Ishikawa (cell line): ENCODE measurements around the gene SNCAIP.

Source experiments
- CEBPB ChIP-seq: IDR thresholded peaks from 2 replicates; pipeline ENCODE4 v1.6.1; 2012
- CREB1 ChIP-seq: IDR thresholded peaks from 2 replicates; pipeline ENCODE4 v1.6.1; 2012; ENCODE audit warnings: low read depth
- EGR1 ChIP-seq: IDR thresholded peaks from 2 replicates; pipeline ENCODE4 v1.6.1; 2012
- EP300 ChIP-seq: IDR thresholded peaks from 2 replicates; pipeline ENCODE4 v1.6.1; 2012; ENCODE audit warnings: borderline replicate concordance
- FOXM1 ChIP-seq: IDR thresholded peaks from 2 replicates; pipeline ENCODE4 v1.6.1; 2012; ENCODE audit warnings: low read depth, borderline replicate concordance
- MAX ChIP-seq: IDR thresholded peaks from 2 replicates; pipeline ENCODE4 v1.6.1; 2012
- NFIC ChIP-seq: IDR thresholded peaks from 2 replicates; pipeline ENCODE4 v1.6.1; 2012
- RAD21 ChIP-seq: IDR thresholded peaks from 2 replicates; pipeline ENCODE4 v1.6.1; 2012; ENCODE audit warnings: low read depth
- REST ChIP-seq: IDR thresholded peaks from 2 replicates; pipeline ENCODE4 v1.6.1; 2012; ENCODE audit warnings: low read depth, mild to moderate bottlenecking
- TAF1 ChIP-seq: IDR thresholded peaks from 2 replicates; pipeline ENCODE4 v1.6.1; 2012; ENCODE audit warnings: low read depth, mild to moderate bottlenecking
- TCF12 ChIP-seq: IDR thresholded peaks from 2 replicates; pipeline ENCODE4 v1.6.1; 2012; ENCODE audit warnings: low read depth
- TEAD4 ChIP-seq: IDR thresholded peaks from 2 replicates; pipeline ENCODE4 v1.6.1; 2012
- USF1 ChIP-seq: IDR thresholded peaks from 2 replicates; pipeline ENCODE4 v1.6.1; 2012
- YY1 ChIP-seq: IDR thresholded peaks from 2 replicates; pipeline ENCODE4 v1.6.1; 2012; ENCODE audit warnings: low read depth
- ZBTB7A ChIP-seq: IDR thresholded peaks from 2 replicates; pipeline ENCODE4 v1.6.1; 2012; ENCODE audit warnings: low read depth

Gene SNCAIP

GRCh38 chr5:122363623-122364022, 51.6 kb downstream of the SNCAIP start:
- TF ChIP-seq YY1, result no peak
- no peak for TF ChIP-seq NFIC
- no peak for TF ChIP-seq TAF1
- TF ChIP-seq RAD21, result no peak
- TF ChIP-seq MAX, result no peak
- TF ChIP-seq TEAD4, result no peak
- TF ChIP-seq FOXM1, result no peak
- TF ChIP-seq ZBTB7A, result no peak
- no peak for TF ChIP-seq USF1
- no peak for TF ChIP-seq EP300
- TF ChIP-seq CEBPB, result no peak
- TF ChIP-seq TCF12, result no peak
- TF ChIP-seq EGR1, result no peak

GRCh38 chr5:122366501-122366900, 54.5 kb downstream of the SNCAIP start:
- TF ChIP-seq EP300, result no peak
- TF ChIP-seq USF1, result no peak
- no peak for TF ChIP-seq TEAD4
- TF ChIP-seq TAF1, result no peak
- no peak for TF ChIP-seq RAD21
- TF ChIP-seq REST, result no peak
- TF ChIP-seq CEBPB, result no peak
- no peak for TF ChIP-seq EGR1
- TF ChIP-seq FOXM1, result no peak
- TF ChIP-seq ZBTB7A, result no peak
- TF ChIP-seq NFIC, result no peak

GRCh38 chr5:122367456-122367855, 55.4 kb downstream of the SNCAIP start:
- TF ChIP-seq MAX, result no peak
- no peak for TF ChIP-seq ZBTB7A
- no peak for TF ChIP-seq EP300
- no peak for TF ChIP-seq TCF12
- no peak for TF ChIP-seq REST
- no peak for TF ChIP-seq NFIC
- no peak for TF ChIP-seq FOXM1
- no peak for TF ChIP-seq USF1
- no peak for TF ChIP-seq RAD21
- no peak for TF ChIP-seq EGR1
- TF ChIP-seq TEAD4, result no peak
- TF ChIP-seq TAF1, result no peak
- no peak for TF ChIP-seq CEBPB
- TF ChIP-seq CREB1, result no peak
- no peak for TF ChIP-seq YY1

- TF ChIP-seq USF1 (no peak), NFIC (no peak), EGR1 (no peak), FOXM1 (no peak), REST (no peak), TCF12 (no peak), MAX (no peak), TEAD4 (no peak), TAF1 (no peak), RAD21 (no peak), EP300 (no peak), ZBTB7A (no peak), CEBPB (no peak), CREB1 (no peak), YY1 (no peak)
Measured at GRCh38 chr5:122368510-122369251, 56.6 kb downstream of the SNCAIP start.
